HEK293 (cell line): ENCODE results near the gene C4orf50.

Experiments used
- CTCF ChIA-PET: fragments of 350-600 bp; formaldehyde crosslinking; extraction: SDS; loops from one replicate; lab custom pipeline; 2021; ENCODE audit warnings: antibody characterized with exemption; lab: Yijun Ruan, JAX
- POLR2A ChIA-PET: fragments of 300-600 bp; formaldehyde crosslinking; extraction: SDS; loops from one replicate; lab custom pipeline; 2020; ENCODE audit warnings: antibody characterized with exemption, inconsistent platforms; lab: Yijun Ruan, JAX
- H3K27ac ChIP-seq: fragments of 200-500 bp; sonication (Bioruptor generic); 2 replicates; pipeline ENCODE4 v1.5.1; 2014; ENCODE audit warnings: low read depth, low read length, control low read depth, inconsistent platforms; ENCODE audit errors: extremely low read depth
- H3K36me3 ChIP-seq, 2 experiments: fragments of 200-500 bp in 1 of 2; sonication (Bioruptor generic) in 1 of 2; 1 replicate in 1 of 2; 2 replicates in 1 of 2; pipeline ENCODE4 v1.5.1; 2014 to 2017; ENCODE audit warnings: inconsistent platforms in 2 of 2, low read length in 2 of 2; ENCODE audit not compliant: control insufficient read depth in 2 of 2, insufficient read depth in 1 of 2
- H3K4me1 ChIP-seq: fragments of 200-500 bp; sonication (Bioruptor generic); 2 replicates; pipeline ENCODE4 v1.5.1; 2014; ENCODE audit warnings: mild to moderate bottlenecking, low read length, inconsistent platforms; ENCODE audit not compliant: control insufficient read depth, insufficient read depth
- H3K4me3 ChIP-seq: 2 replicates; pipeline ENCODE4 v1.5.1; 2011; ENCODE audit warnings: low read depth, mild to moderate bottlenecking, control low read depth, low read length, moderate library complexity
- H3K9me3 ChIP-seq: fragments of 200-500 bp; sonication (Bioruptor generic); 2 replicates; pipeline ENCODE4 v1.5.1; 2014; ENCODE audit warnings: low read depth, low read length, inconsistent platforms; ENCODE audit not compliant: control insufficient read depth, insufficient read depth
- PRDM10 ChIP-seq: fragments of 450-650 bp; formaldehyde crosslinking; IDR thresholded peaks from 2 replicates; pipeline ENCODE4 v1.5.1; 2016; ENCODE audit warnings: missing biosample characterization, missing genetic modification characterization
- ZBTB44 ChIP-seq: fragments of 450-650 bp; IDR thresholded peaks from 2 replicates; pipeline ENCODE4 v1.5.1; 2018; ENCODE audit warnings: missing biosample characterization, mild to moderate bottlenecking, missing genetic modification characterization
- ZNF146 ChIP-seq: fragments of 450-650 bp; formaldehyde crosslinking; IDR thresholded peaks from 2 replicates; pipeline ENCODE4 v1.5.1; 2016; ENCODE audit warnings: missing biosample characterization, missing genetic modification characterization
- ZNF19 ChIP-seq: fragments of 450-650 bp; formaldehyde crosslinking; IDR thresholded peaks from 2 replicates; pipeline ENCODE4; 2016; ENCODE audit warnings: missing biosample characterization, missing genetic modification characterization, low read depth
- ZNF223 ChIP-seq: fragments of 450-650 bp; formaldehyde crosslinking; IDR thresholded peaks from 2 replicates; pipeline ENCODE4 v1.5.1; 2016; ENCODE audit warnings: missing biosample characterization, missing genetic modification characterization
- ZNF366 ChIP-seq: fragments of 450-650 bp; formaldehyde crosslinking; conservative IDR thresholded peaks from 2 replicates; pipeline ENCODE4 v1.5.1; 2016; ENCODE audit warnings: missing biosample characterization, missing genetic modification characterization
- ZNF423 ChIP-seq: fragments of 450-650 bp; formaldehyde crosslinking; IDR thresholded peaks from 2 replicates; pipeline ENCODE4 v1.5.1; 2016; ENCODE audit warnings: missing biosample characterization, missing genetic modification characterization
- ZNF513 ChIP-seq: fragments of 450-650 bp; IDR thresholded peaks from 2 replicates; pipeline ENCODE4 v1.5.1; 2018; ENCODE audit warnings: missing biosample characterization, missing genetic modification characterization
- ZNF623 ChIP-seq: fragments of 450-650 bp; formaldehyde crosslinking; IDR thresholded peaks from 2 replicates; pipeline ENCODE4 v1.5.1; 2016; ENCODE audit warnings: missing biosample characterization, missing genetic modification characterization
- ZNF624 ChIP-seq: fragments of 450-650 bp; formaldehyde crosslinking; IDR thresholded peaks from 2 replicates; pipeline ENCODE4 v1.5.1; 2017; ENCODE audit warnings: missing biosample characterization, missing genetic modification characterization
- ZNF626 ChIP-seq: fragments of 450-650 bp; sonication (Bioruptor Pico); formaldehyde crosslinking; IDR thresholded peaks from 2 replicates; pipeline ENCODE4 v1.5.1; 2018; ENCODE audit warnings: missing biosample characterization, missing genetic modification characterization, inconsistent platforms
- ZNF645 ChIP-seq: fragments of 450-650 bp; formaldehyde crosslinking; IDR thresholded peaks from 2 replicates; pipeline ENCODE4; 2016; ENCODE audit warnings: missing biosample characterization, missing genetic modification characterization
- ZNF701 ChIP-seq: fragments of 450-650 bp; formaldehyde crosslinking; IDR thresholded peaks from 2 replicates; pipeline ENCODE4 v1.5.1; 2016; ENCODE audit warnings: missing biosample characterization, missing genetic modification characterization
- ZSCAN23 ChIP-seq: fragments of 450-650 bp; formaldehyde crosslinking; IDR thresholded peaks from 2 replicates; pipeline ENCODE4 v1.5.1; 2016; ENCODE audit warnings: missing biosample characterization, missing genetic modification characterization
- TF ChIP-seq, protein P1 (sequence below): fragments of 450-650 bp; formaldehyde crosslinking; IDR thresholded peaks from 2 replicates; pipeline ENCODE4 v1.5.1; 2017; ENCODE audit warnings: missing biosample characterization, missing genetic modification characterization
- TF ChIP-seq, protein P2 (sequence below): fragments of 450-650 bp; formaldehyde crosslinking; IDR thresholded peaks from 2 replicates; pipeline ENCODE4 v1.5.1; 2016; ENCODE audit warnings: missing biosample characterization, missing genetic modification characterization
- TF ChIP-seq, protein P3 (sequence below): fragments of 450-650 bp; formaldehyde crosslinking; IDR thresholded peaks from 2 replicates; pipeline ENCODE4 v1.5.1; 2017; ENCODE audit warnings: missing biosample characterization, missing genetic modification characterization
- TF ChIP-seq, protein P4 (sequence below): fragments of 450-650 bp; formaldehyde crosslinking; optimal IDR thresholded peaks from 2 replicates; pipeline ENCODE3; 2016; ENCODE audit warnings: missing biosample characterization, mild to moderate bottlenecking, missing genetic modification characterization
- TF ChIP-seq, protein P5 (sequence below): fragments of 450-650 bp; formaldehyde crosslinking; IDR thresholded peaks from 2 replicates; pipeline ENCODE4 v1.5.1; 2016; ENCODE audit warnings: missing biosample characterization, missing genetic modification characterization

C4orf50 gene

GRCh38 chr4:6005175-6005574, 13.1 kb downstream of the C4orf50 start:
- CTCF ChIA-PET, result interaction anchor here (0.9 to 1.4 kb wide), 2 partner anchors 83 to 84 kb away, joined by 5 to 9 read pairs; no protein-coding TSS in a partner anchor
- Histone ChIP-seq H3K27ac (no peak overlapping the region), H3K4me3 (no peak overlapping the region), H3K9me3 (no peaks in the 10 kb centered on the region), H3K36me3 (no peaks in the 10 kb centered on the region), H3K4me1 (no peaks in the 10 kb centered on the region)
- POLR2A ChIA-PET, result no interaction called here
- TF ChIP-seq ZNF513 (tag by site-specific recombination) (no peak), ZNF645 (tag by site-specific recombination) (no peak), ZNF223 (no peak), ZNF624 (tag by site-specific recombination) (no peak), ZNF701 (tag by site-specific recombination) (no peak), ZNF146 (tag by site-specific recombination) (no peak), ZNF366 (tag by site-specific recombination) (no peak), PRDM10 (tag by site-specific recombination) (no peak), ZNF626 (tag by site-specific recombination) (no peak), ZNF423 (tag by site-specific recombination) (no peak), ZSCAN23 (tag by site-specific recombination) (no peak), ZNF19 (tag by site-specific recombination) (no peak), ZBTB44 (tag by site-specific recombination) (no peak), ZNF623 (tag by site-specific recombination) (no peak)
- TF ChIP-seq, protein P1, sequence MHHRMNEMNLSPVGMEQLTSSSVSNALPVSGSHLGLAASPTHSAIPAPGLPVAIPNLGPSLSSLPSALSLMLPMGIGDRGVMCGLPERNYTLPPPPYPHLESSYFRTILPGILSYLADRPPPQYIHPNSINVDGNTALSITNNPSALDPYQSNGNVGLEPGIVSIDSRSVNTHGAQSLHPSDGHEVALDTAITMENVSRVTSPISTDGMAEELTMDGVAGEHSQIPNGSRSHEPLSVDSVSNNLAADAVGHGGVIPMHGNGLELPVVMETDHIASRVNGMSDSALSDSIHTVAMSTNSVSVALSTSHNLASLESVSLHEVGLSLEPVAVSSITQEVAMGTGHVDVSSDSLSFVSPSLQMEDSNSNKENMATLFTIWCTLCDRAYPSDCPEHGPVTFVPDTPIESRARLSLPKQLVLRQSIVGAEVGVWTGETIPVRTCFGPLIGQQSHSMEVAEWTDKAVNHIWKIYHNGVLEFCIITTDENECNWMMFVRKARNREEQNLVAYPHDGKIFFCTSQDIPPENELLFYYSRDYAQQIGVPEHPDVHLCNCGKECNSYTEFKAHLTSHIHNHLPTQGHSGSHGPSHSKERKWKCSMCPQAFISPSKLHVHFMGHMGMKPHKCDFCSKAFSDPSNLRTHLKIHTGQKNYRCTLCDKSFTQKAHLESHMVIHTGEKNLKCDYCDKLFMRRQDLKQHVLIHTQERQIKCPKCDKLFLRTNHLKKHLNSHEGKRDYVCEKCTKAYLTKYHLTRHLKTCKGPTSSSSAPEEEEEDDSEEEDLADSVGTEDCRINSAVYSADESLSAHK, result no peak
- TF ChIP-seq, protein P2, sequence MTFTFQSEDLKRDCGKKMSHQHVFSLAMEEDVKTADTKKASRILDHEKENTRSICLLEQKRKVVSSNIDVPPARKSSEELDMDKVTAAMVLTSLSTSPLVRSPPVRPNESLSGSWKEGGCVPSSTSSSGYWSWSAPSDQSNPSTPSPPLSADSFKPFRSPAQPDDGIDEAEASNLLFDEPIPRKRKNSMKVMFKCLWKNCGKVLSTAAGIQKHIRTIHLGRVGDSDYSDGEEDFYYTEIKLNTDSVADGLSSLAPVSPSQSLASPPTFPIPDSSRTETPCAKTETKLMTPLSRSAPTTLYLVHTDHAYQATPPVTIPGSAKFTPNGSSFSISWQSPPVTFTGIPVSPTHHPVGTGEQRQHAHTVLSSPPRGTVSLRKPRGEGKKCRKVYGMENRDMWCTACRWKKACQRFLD (tag by site-specific recombination), result no peak
- TF ChIP-seq, protein P3, sequence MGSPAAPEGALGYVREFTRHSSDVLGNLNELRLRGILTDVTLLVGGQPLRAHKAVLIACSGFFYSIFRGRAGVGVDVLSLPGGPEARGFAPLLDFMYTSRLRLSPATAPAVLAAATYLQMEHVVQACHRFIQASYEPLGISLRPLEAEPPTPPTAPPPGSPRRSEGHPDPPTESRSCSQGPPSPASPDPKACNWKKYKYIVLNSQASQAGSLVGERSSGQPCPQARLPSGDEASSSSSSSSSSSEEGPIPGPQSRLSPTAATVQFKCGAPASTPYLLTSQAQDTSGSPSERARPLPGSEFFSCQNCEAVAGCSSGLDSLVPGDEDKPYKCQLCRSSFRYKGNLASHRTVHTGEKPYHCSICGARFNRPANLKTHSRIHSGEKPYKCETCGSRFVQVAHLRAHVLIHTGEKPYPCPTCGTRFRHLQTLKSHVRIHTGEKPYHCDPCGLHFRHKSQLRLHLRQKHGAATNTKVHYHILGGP (tag by site-specific recombination), result no peak
- TF ChIP-seq, protein P4, sequence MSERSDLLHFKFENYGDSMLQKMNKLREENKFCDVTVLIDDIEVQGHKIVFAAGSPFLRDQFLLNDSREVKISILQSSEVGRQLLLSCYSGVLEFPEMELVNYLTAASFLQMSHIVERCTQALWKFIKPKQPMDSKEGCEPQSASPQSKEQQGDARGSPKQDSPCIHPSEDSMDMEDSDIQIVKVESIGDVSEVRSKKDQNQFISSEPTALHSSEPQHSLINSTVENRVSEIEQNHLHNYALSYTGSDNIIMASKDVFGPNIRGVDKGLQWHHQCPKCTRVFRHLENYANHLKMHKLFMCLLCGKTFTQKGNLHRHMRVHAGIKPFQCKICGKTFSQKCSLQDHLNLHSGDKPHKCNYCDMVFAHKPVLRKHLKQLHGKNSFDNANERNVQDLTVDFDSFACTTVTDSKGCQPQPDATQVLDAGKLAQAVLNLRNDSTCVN (tag by site-specific recombination), result no peak
- TF ChIP-seq, protein P5, sequence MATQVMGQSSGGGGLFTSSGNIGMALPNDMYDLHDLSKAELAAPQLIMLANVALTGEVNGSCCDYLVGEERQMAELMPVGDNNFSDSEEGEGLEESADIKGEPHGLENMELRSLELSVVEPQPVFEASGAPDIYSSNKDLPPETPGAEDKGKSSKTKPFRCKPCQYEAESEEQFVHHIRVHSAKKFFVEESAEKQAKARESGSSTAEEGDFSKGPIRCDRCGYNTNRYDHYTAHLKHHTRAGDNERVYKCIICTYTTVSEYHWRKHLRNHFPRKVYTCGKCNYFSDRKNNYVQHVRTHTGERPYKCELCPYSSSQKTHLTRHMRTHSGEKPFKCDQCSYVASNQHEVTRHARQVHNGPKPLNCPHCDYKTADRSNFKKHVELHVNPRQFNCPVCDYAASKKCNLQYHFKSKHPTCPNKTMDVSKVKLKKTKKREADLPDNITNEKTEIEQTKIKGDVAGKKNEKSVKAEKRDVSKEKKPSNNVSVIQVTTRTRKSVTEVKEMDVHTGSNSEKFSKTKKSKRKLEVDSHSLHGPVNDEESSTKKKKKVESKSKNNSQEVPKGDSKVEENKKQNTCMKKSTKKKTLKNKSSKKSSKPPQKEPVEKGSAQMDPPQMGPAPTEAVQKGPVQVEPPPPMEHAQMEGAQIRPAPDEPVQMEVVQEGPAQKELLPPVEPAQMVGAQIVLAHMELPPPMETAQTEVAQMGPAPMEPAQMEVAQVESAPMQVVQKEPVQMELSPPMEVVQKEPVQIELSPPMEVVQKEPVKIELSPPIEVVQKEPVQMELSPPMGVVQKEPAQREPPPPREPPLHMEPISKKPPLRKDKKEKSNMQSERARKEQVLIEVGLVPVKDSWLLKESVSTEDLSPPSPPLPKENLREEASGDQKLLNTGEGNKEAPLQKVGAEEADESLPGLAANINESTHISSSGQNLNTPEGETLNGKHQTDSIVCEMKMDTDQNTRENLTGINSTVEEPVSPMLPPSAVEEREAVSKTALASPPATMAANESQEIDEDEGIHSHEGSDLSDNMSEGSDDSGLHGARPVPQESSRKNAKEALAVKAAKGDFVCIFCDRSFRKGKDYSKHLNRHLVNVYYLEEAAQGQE, result no peak
